IMR-90 (cell line): ENCODE data around the gene RNF213.

Experiments
- MXI1 ChIP-seq: IDR thresholded peaks from 2 replicates; pipeline ENCODE4 v1.6.1; 2012; ENCODE audit warnings: low read depth, mild to moderate bottlenecking, low read length, moderate library complexity, borderline replicate concordance
- POLR2A ChIP-seq: IDR thresholded peaks from 2 replicates; pipeline ENCODE4 v1.6.1; 2012; ENCODE audit warnings: mild to moderate bottlenecking, low read depth, low read length
- RCOR1 ChIP-seq: IDR thresholded peaks from 2 replicates; pipeline ENCODE4 v1.6.1; 2012; ENCODE audit warnings: mild to moderate bottlenecking, low read length, improper control_type of control experiment; ENCODE audit not compliant: insufficient replicate concordance
- TF ChIP-seq, protein P1 (sequence below): conservative IDR thresholded peaks from 2 replicates; pipeline ENCODE4 v1.5.1; 2012; ENCODE audit warnings: mild to moderate bottlenecking, low read depth, low read length, improper control_type of control experiment

DNA sequence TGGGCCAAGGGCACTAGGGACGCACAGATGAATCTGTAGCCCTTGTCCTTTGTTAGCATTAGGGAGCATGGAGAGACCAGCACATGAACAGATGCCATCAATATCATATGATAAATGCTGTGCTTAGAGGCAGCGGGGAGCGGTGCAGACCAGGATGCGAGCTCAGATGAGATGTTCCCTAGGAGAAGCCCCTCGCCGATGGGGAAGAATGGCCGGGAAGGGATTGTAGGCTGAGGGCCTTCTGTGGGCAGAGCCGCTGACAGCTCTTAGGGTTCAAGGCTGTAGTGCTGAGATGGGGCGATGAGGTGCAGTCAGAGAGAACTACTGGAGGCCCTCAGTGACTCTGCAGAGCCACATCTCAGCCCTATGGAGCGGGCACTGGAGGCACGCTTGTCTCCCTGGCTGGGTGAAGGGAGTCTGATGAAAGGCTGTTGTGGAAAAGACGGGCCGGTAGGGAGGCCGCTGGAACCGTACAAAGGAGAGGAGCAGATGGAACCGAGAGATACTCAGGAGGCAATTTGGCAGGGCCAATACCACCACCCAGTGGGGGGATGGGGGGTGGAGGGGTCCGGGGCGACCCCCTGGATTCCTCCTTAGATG, 88.0 kb downstream of the RNF213 start:
- TF ChIP-seq RCOR1 (no peak), MXI1 (no peak), POLR2A (no peak)
- TF ChIP-seq, protein P1, sequence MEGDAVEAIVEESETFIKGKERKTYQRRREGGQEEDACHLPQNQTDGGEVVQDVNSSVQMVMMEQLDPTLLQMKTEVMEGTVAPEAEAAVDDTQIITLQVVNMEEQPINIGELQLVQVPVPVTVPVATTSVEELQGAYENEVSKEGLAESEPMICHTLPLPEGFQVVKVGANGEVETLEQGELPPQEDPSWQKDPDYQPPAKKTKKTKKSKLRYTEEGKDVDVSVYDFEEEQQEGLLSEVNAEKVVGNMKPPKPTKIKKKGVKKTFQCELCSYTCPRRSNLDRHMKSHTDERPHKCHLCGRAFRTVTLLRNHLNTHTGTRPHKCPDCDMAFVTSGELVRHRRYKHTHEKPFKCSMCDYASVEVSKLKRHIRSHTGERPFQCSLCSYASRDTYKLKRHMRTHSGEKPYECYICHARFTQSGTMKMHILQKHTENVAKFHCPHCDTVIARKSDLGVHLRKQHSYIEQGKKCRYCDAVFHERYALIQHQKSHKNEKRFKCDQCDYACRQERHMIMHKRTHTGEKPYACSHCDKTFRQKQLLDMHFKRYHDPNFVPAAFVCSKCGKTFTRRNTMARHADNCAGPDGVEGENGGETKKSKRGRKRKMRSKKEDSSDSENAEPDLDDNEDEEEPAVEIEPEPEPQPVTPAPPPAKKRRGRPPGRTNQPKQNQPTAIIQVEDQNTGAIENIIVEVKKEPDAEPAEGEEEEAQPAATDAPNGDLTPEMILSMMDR = no peak
